Liver (tissue), 9 donors: Measurements from ENCODE around the gene TMEM9B. TPM values are rescaled to one million over a fixed set of nuclear protein-coding genes. Genes with fewer than 3 reads are reported as not detected.

Experiments used
- DNase-seq: peaks from one replicate; pipeline ENCODE4 v3.0.0-alpha.2; 2017; ENCODE audit warnings: low spot score
- H3K27ac ChIP-seq, 2 donors: one replicate each; pipeline ENCODE4 v1.7.0; 2013; ENCODE audit warnings: inconsistent platforms in 2 of 2, low read length in 2 of 2, control low read depth in 1 of 2, low read depth in 1 of 2, mild to moderate bottlenecking in 1 of 2
- H3K27me3 ChIP-seq, 4 donors: one replicate each; pipeline versions ENCODE4 v1.6.1 to v1.7.0; 2013; ENCODE audit warnings: low read length in 3 of 4, inconsistent platforms in 1 of 4, mild to moderate bottlenecking in 1 of 4, moderate library complexity in 1 of 4; ENCODE audit not compliant: control insufficient read depth in 4 of 4, insufficient read depth in 4 of 4
- H3K36me3 ChIP-seq, 4 donors: one replicate each; pipeline versions ENCODE4 v1.6.1 to v1.7.0; 2013; ENCODE audit warnings: low read length in 3 of 4, mild to moderate bottlenecking in 3 of 4, low read depth in 1 of 4, moderate library complexity in 1 of 4; ENCODE audit not compliant: control insufficient read depth in 4 of 4, insufficient read depth in 3 of 4
- H3K4me1 ChIP-seq, 4 donors: one replicate each; pipeline versions ENCODE4 v1.6.1 to v1.7.0; 2013; ENCODE audit warnings: low read length in 3 of 4, mild to moderate bottlenecking in 3 of 4, moderate library complexity in 1 of 4; ENCODE audit not compliant: control insufficient read depth in 4 of 4, insufficient read depth in 4 of 4
- H3K4me3 ChIP-seq, 3 donors: one replicate each; pipeline versions ENCODE4 v1.6.1 to v1.7.0; 2013; ENCODE audit warnings: low read length in 3 of 3, control low read depth in 1 of 3, low read depth in 1 of 3, mild to moderate bottlenecking in 1 of 3
- H3K9ac ChIP-seq, 2 donors: one replicate each; pipeline ENCODE4 v1.7.0; 2013; ENCODE audit warnings: low read length in 2 of 2, mild to moderate bottlenecking in 2 of 2, moderate library complexity in 2 of 2, control low read depth in 1 of 2, low read depth in 1 of 2
- H3K9me3 ChIP-seq, 4 donors: one replicate each; pipeline versions ENCODE4 v1.6.1 to v1.7.0; 2013; ENCODE audit warnings: low read length in 3 of 4; ENCODE audit not compliant: control insufficient read depth in 4 of 4
- ATF3 ChIP-seq: IDR thresholded peaks from 2 replicates; pipeline ENCODE4 v1.6.1; 2016; ENCODE audit warnings: antibody characterized with exemption
- EGR1 ChIP-seq, 2 donors: IDR thresholded peaks; 2 replicates each; pipeline ENCODE4 v1.6.1; 2016 to 2018; ENCODE audit warnings: antibody characterized with exemption in 2 of 2, low read depth in 2 of 2
- FOXA1 ChIP-seq: IDR thresholded peaks from 2 replicates; pipeline ENCODE4 v1.6.1; 2016; ENCODE audit warnings: antibody characterized with exemption
- HNF4A ChIP-seq, 2 donors: conservative IDR thresholded peaks; 2 replicates each; pipeline ENCODE4 v1.6.1; 2016; ENCODE audit warnings: antibody characterized with exemption in 2 of 2, mild to moderate bottlenecking in 2 of 2
- JUND ChIP-seq, 2 donors: IDR thresholded peaks; 2 replicates each; pipeline ENCODE4 v1.6.1; 2016; ENCODE audit warnings: antibody characterized with exemption in 2 of 2
- MAX ChIP-seq: IDR thresholded peaks from 2 replicates; pipeline ENCODE4 v1.6.1; 2016; ENCODE audit warnings: antibody characterized with exemption
- NR2F2 ChIP-seq: IDR thresholded peaks from 2 replicates; pipeline ENCODE4 v1.6.1; 2016; ENCODE audit warnings: antibody characterized with exemption
- RAD21 ChIP-seq, 2 donors: IDR thresholded peaks; 2 replicates each; pipeline ENCODE4 v1.6.1; 2016; ENCODE audit warnings: antibody characterized with exemption in 2 of 2, mild to moderate bottlenecking in 2 of 2
- RXRA ChIP-seq, 2 donors: IDR thresholded peaks; 2 replicates each; pipeline ENCODE4 v1.6.1; 2017 to 2018; ENCODE audit warnings: antibody characterized with exemption in 2 of 2, mild to moderate bottlenecking in 1 of 2
- SP1 ChIP-seq: IDR thresholded peaks from 2 replicates; pipeline ENCODE4 v1.6.1; 2018; ENCODE audit warnings: antibody characterized with exemption, mild to moderate bottlenecking
- YY1 ChIP-seq: IDR thresholded peaks from 2 replicates; pipeline ENCODE4 v1.6.1; 2016; ENCODE audit warnings: antibody characterized with exemption, mild to moderate bottlenecking
- ZBTB33 ChIP-seq: IDR thresholded peaks from 2 replicates; pipeline ENCODE4 v1.6.1; 2016; ENCODE audit warnings: antibody characterized with exemption
- WGBS: extraction: QIAGEN DNeasy Blood & Tissue Kit; methylation state at CpG from one replicate; pipeline ENCODE4 v1.1.7; 2013; 5-methylcytosine and 5-hydroxymethylcytosine counted together
- polyA plus RNA-seq, 2 donors: library from polyadenylated mRNA; stranded (reverse) in 1 of 2; unstranded in 1 of 2; fragments of 200-250 nt in 1 of 2; fragments of >200 nt in 1 of 2; fragmentation: Nextera tagmentation in 1 of 2; extraction: Ambion mirVana in 1 of 2; gene quantifications; one replicate each; pipeline versions ENCODE4 v1.2.1 to v1.2.3, GENCODE V29; 2013 to 2015
- total RNA-seq, 2 donors: library from RNA; depleted of rRNA; stranded (reverse); fragments of >200 nt; gene quantifications; one replicate each; pipeline ENCODE4 v1.2.3, GENCODE V29; 2014
- donor health status: healthy.
- donor health status: healthy.
- donor health status: healthy.
- donor health status: healthy.
- donor health status: healthy.

The TMEM9B gene
- total and polyA plus RNA-seq, 4 donors: 17.0 to 23.9 (median 19.5) TPM

GRCh38 chr11:8942518-8943066, 21.6 kb downstream of the TMEM9B start, which contains the start of gene ASCL3:
Gene ASCL3, minus strand, starts transcription at chr11:8943016. Its CDS starts 4,855 bp downstream, at chr11:8938161.
- TF ChIP-seq MAX (no peak), ZBTB33 (no peak), HNF4A (conservative IDR thresholded peaks at IDR 0.05) (no peak), FOXA1 (no peak), RXRA (IDR thresholded peaks at IDR 0.05) (no peak), EGR1 (IDR thresholded peaks at IDR 0.05; ENCODE audit: low read depth in 2 of 2) (no peak)
- H3K4me1 ChIP-seq: no peaks in the 10 kb centered on the region

GRCh38 chr11:8941341-8942103, 22.7 kb downstream of the TMEM9B start:
- H3K4me1 ChIP-seq: no peaks in the 10 kb centered on the region
- H3K27me3 ChIP-seq: no peaks in the 10 kb centered on the region
- TF ChIP-seq YY1 (peak; percentile 43), RXRA (IDR thresholded peaks at IDR 0.05) (peak in 1 of 2 donors; percentile 37), EGR1 (IDR thresholded peaks at IDR 0.05; ENCODE audit: low read depth in 2 of 2) (no peak), ATF3 (no peak), SP1 (no peak), MAX (no peak), JUND (IDR thresholded peaks at IDR 0.05) (no peak), NR2F2 (peak; percentile 99)
- H3K4me3 ChIP-seq: no peak overlapping the region
- H3K9ac ChIP-seq: no peak overlapping the region
- WGBS: 71% methylated on average over 8 of the region's 8 CpGs
- no peak overlapping the region for H3K27ac ChIP-seq
- H3K9me3 ChIP-seq: no peaks in the 10 kb centered on the region
- DNase-seq: no peak
- H3K36me3 ChIP-seq: no peaks in the 10 kb centered on the region

More at GRCh38 chr11:8942518-8943066, 21.6 kb downstream of the TMEM9B start, which contains the start of gene ASCL3:
- Histone ChIP-seq H3K27me3 (no peaks in the 10 kb centered on the region), H3K27ac (no peak within 1 kb of the TSS), H3K36me3 (peaks cover 0 to 6% (median 4%) of the 10 kb centered on the region in 4 donors), H3K4me3 (no peak within 1 kb of the TSS), H3K9me3 (no peaks in the 10 kb centered on the region), H3K9ac (no peak within 1 kb of the TSS)
- DNase-seq: no peak
- 71% methylated on average over 5 of the region's 5 CpGs for WGBS

GRCh38 chr11:8937659-8938058, 26.6 kb downstream of the TMEM9B start:
- DNase-seq: no peak
- 86% methylated on average over 14 of the region's 14 CpGs for WGBS
- no peaks in the 10 kb centered on the region for H3K4me1 ChIP-seq
- no peak overlapping the region for H3K27ac ChIP-seq
- no peaks in the 10 kb centered on the region for H3K36me3 ChIP-seq
- no peaks in the 10 kb centered on the region for H3K27me3 ChIP-seq
- H3K4me3 ChIP-seq: no peak overlapping the region
- no peak overlapping the region for H3K9ac ChIP-seq
- no peaks in the 10 kb centered on the region for H3K9me3 ChIP-seq
- TF ChIP-seq YY1: no peak
- TF ChIP-seq ATF3: no peak
- TF ChIP-seq RAD21 (IDR thresholded peaks at IDR 0.05): no peak
